OCI-LY7 (cell line): Measurements from ENCODE around the gene PEDS1. TPM values are rescaled to one million over a fixed set of nuclear protein-coding genes. Genes with fewer than 3 reads are reported as not detected.
A peak's percentile ranks its signal among the peaks of the same experiment; 100 is the strongest.

Source experiments
- BruUV-seq: library from RNA; stranded (reverse); fragments of 400-500 nt; replicated peaks from 2 replicates; lab custom pipeline; 2021; lab: Mats Ljungman, UMichigan
- CTCF ChIA-PET: fragments of 300-600 bp; sonication (Branson Sonifier 250); formaldehyde crosslinking; loops from one replicate; lab custom pipeline; 2022; ENCODE audit warnings: antibody characterized with exemption; ENCODE audit not compliant: unreplicated experiment; lab: Charles Lee
- POLR2A ChIA-PET: fragments of 300-600 bp; sonication (Branson Sonifier 250); formaldehyde crosslinking; loops from one replicate; lab custom pipeline; 2022; ENCODE audit warnings: antibody characterized with exemption; lab: Charles Lee
- DNase-seq: peaks from one replicate; pipeline ENCODE4 v3.0.0-alpha.2; 2015; ENCODE audit warnings: low spot score
- H2AFZ ChIP-seq: fragments of 200-600 bp; sonication (generic), shearing (Covaris generic); 2 replicates; pipeline ENCODE4 v1.6.1; 2014; ENCODE audit warnings: mild to moderate bottlenecking, antibody characterized with exemption, low read length, moderate library complexity
- H3K27ac ChIP-seq: fragments of 200-600 bp; sonication (generic); 2 replicates; pipeline ENCODE4 v1.5.1; 2014; ENCODE audit warnings: mixed run types, low read depth, mild to moderate bottlenecking, moderate library complexity, low read length, inconsistent platforms; ENCODE audit not compliant: poor library complexity, severe bottlenecking
- H3K36me3 ChIP-seq: fragments of 200-600 bp; sonication (generic); 2 replicates; pipeline ENCODE4 v1.6.1; 2014; ENCODE audit warnings: mild to moderate bottlenecking, antibody characterized with exemption, low read length, moderate library complexity, mixed read lengths; ENCODE audit not compliant: insufficient read depth
- H3K4me1 ChIP-seq: fragments of 200-600 bp; sonication (generic); 2 replicates; pipeline ENCODE4 v1.5.1; 2014; ENCODE audit warnings: mild to moderate bottlenecking, low read length; ENCODE audit not compliant: insufficient read depth, poor library complexity, severe bottlenecking
- H3K4me2 ChIP-seq: fragments of 200-600 bp; sonication (generic); 2 replicates; pipeline ENCODE4 v1.6.1; 2014; ENCODE audit warnings: mild to moderate bottlenecking, low read length
- H3K4me3 ChIP-seq: fragments of 200-600 bp; sonication (generic); 2 replicates; pipeline ENCODE4 v1.5.1; 2014; ENCODE audit warnings: mild to moderate bottlenecking, low read depth, low read length; ENCODE audit not compliant: poor library complexity, severe bottlenecking
- H3K79me2 ChIP-seq: fragments of 200-600 bp; sonication (generic); 2 replicates; pipeline ENCODE4 v1.6.1; 2016; ENCODE audit warnings: low read depth, mild to moderate bottlenecking, low read length, moderate library complexity, mixed read lengths; ENCODE audit not compliant: insufficient read depth
- H3K9me2 ChIP-seq: fragments of 200-600 bp; sonication (generic); 2 replicates; pipeline ENCODE4 v1.6.1; 2016; ENCODE audit warnings: mild to moderate bottlenecking, low read length, mixed read lengths; ENCODE audit not compliant: insufficient read depth
- H3K9me3 ChIP-seq: fragments of 200-600 bp; sonication (generic); 2 replicates; pipeline ENCODE4 v1.6.1; 2014; ENCODE audit warnings: mild to moderate bottlenecking, mixed run types, low read length, mixed read lengths
- H4K20me1 ChIP-seq: fragments of 200-600 bp; sonication (generic); 2 replicates; pipeline ENCODE4 v1.6.1; 2014; ENCODE audit warnings: mild to moderate bottlenecking, antibody characterized with exemption, low read length, moderate library complexity, mixed read lengths; ENCODE audit not compliant: insufficient read depth
- EZH2phosphoT487 ChIP-seq: fragments of 200-600 bp; sonication (generic); IDR thresholded peaks from 2 replicates; pipeline ENCODE4 v1.6.1; 2018; ENCODE audit warnings: low read depth, borderline replicate concordance, mild to moderate bottlenecking, mixed run types, antibody characterized with exemption, low read length, moderate library complexity, mixed read lengths
- intact Hi-C: fragments of 100-400 bp; cut with micrococcal nuclease; formaldehyde crosslinking; loops from one replicate; pipeline ENCODE4 v1.10.0; 2022; ENCODE audit not compliant: unreplicated experiment
- total RNA-seq, 2 experiments: library from RNA; depleted of rRNA in 1 of 2; stranded (reverse); fragments of >200 nt in 1 of 2; shearing (Covaris generic) in 1 of 2; gene quantifications; 2 replicates each; pipeline ENCODE4 v1.2.3, GENCODE V29; 2014 to 2022
- TF ChIP-seq, protein P1 (sequence below): fragments of 200-600 bp; sonication (generic); conservative IDR thresholded peaks from 2 replicates; pipeline ENCODE4 v1.5.1; 2014; ENCODE audit warnings: mild to moderate bottlenecking, antibody characterized with exemption, low read length, moderate library complexity, mixed read lengths

PEDS1 gene
- total RNA-seq, 2 experiments from 2014 or later = 22.0 to 25.9 TPM

DNA sequence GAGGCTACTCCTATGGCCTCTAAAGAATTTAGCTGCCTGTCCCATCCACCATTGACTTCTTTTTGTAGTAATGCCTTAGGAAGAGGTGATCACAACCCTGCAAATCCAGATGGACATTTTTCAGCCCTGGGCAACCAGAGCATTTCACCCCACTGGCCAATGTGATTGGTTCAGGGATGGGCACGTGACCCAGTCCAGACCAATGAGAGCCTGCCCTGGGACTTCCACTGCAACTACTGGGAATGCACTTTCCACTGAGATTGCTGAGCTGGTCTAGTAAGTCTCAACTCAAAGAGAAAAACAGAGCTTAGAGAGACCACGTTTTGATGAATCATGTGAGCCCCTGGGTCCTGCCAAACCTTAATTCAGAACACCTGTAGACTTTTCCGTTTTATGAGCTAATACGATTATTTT lies 31.7 kb downstream of the PEDS1 start:
- peak; percentile 22 for DNase-seq
- H3K4me1 ChIP-seq = no peaks in the 10 kb centered on the region
- no peak overlapping the region for H2AFZ ChIP-seq
- H3K79me2 ChIP-seq = no peaks in the 10 kb centered on the region
- intact Hi-C loops = loop anchor here (1.0 to 2.0 kb wide), 2 partner anchors 47 to 57 kb away; no protein-coding TSS in a partner anchor
- H3K4me3 ChIP-seq = no peak overlapping the region
- ChIA-PET POLR2A (interaction anchor here (0.6 to 1.1 kb wide), 3 partner anchors 12 to 690 kb away, joined by 3 to 4 read pairs (median 4); no protein-coding TSS in a partner anchor), CTCF (no interaction called here)
- peaks cover 12% of the 10 kb centered on the region; the same call in 1 of the 2 replicates for H3K36me3 ChIP-seq
- BruUV-seq = no TSS peak
- H3K4me2 ChIP-seq = no peak overlapping the region
- no peaks in the 10 kb centered on the region for H3K9me3 ChIP-seq
- H4K20me1 ChIP-seq = no peaks in the 10 kb centered on the region
- TF ChIP-seq EZH2phosphoT487 = no peak
- TF ChIP-seq, protein P1, sequence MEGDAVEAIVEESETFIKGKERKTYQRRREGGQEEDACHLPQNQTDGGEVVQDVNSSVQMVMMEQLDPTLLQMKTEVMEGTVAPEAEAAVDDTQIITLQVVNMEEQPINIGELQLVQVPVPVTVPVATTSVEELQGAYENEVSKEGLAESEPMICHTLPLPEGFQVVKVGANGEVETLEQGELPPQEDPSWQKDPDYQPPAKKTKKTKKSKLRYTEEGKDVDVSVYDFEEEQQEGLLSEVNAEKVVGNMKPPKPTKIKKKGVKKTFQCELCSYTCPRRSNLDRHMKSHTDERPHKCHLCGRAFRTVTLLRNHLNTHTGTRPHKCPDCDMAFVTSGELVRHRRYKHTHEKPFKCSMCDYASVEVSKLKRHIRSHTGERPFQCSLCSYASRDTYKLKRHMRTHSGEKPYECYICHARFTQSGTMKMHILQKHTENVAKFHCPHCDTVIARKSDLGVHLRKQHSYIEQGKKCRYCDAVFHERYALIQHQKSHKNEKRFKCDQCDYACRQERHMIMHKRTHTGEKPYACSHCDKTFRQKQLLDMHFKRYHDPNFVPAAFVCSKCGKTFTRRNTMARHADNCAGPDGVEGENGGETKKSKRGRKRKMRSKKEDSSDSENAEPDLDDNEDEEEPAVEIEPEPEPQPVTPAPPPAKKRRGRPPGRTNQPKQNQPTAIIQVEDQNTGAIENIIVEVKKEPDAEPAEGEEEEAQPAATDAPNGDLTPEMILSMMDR = no peak
- no peak overlapping the region for H3K27ac ChIP-seq
- H3K9me2 ChIP-seq = no peaks in the 10 kb centered on the region

DNA sequence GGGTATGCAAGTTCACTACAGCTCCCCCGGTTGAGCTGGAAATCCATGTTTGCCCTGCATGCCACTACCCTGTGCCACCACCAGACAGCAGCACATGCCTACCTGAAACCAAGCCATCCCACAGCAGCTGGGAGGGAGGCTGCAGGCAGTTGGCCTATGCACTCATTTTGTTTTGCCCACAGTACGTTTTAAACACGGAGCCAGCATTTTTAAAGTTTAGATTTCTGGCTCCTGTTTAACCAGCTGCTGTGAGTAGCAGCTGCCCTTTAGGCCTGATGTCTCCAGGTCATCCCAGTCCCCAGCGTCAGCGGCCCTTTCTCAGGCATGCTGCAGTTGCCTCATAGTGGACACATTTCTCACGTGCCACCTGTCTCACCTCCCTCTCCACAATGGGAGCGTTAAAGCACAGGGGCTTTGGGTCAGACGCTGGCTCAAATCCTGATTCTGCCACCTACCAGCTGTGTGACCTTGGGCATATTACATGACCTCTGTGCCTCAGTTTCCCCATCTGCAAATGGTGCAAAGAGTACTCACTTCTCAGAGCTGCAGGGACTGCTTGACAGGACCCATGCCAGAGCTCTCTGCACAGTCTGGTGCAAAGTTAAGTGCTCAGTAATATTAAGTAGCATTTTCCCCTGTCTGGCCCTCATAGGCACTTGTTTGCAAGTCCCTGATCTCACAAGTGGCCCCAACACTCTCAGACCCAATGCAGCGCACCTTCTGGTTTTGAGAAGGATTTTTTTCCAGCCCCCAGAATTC lies 32.4 kb downstream of the PEDS1 start:
- Histone ChIP-seq H4K20me1 (no peaks in the 10 kb centered on the region), H3K36me3 (peaks cover 4% of the 10 kb centered on the region; the same call in 1 of the 2 replicates), H3K9me2 (no peaks in the 10 kb centered on the region), H3K4me1 (peaks cover 5% of the 10 kb centered on the region), H3K79me2 (no peaks in the 10 kb centered on the region), H3K4me2 (no peak overlapping the region), H2AFZ (no peak overlapping the region), H3K4me3 (no peak overlapping the region), H3K9me3 (no peaks in the 10 kb centered on the region), H3K27ac (no peak overlapping the region)
- no TSS peak for BruUV-seq
- DNase-seq = peak; percentile 54
- ChIA-PET CTCF (interaction anchor here (0.6 to 1.2 kb wide), 4 partner anchors 11 to 218 kb away, joined by 3 to 6 read pairs (median 4); partner anchors contain the start of gene PEDS1), POLR2A (interaction anchor here (1.1 kb wide), 1 partner anchor 13 kb away, joined by 4 read pairs; no protein-coding TSS in a partner anchor)
- intact Hi-C loops = loop anchor here (1.0 to 2.0 kb wide), 2 partner anchors 48 to 58 kb away; no protein-coding TSS in a partner anchor
- TF ChIP-seq, protein P1 = peak; percentile 74
- no peak for TF ChIP-seq EZH2phosphoT487
